ENCODE measurements around the gene SIRT2. TPM values are rescaled to one million over a fixed set of nuclear protein-coding genes. Genes with fewer than 3 reads are reported as not detected.
A peak's percentile ranks its signal among the peaks of the same experiment; 100 is the strongest.

SIRT2 gene
- polyA plus RNA-seq, 3 donors: 57.5 to 65.9 (median 64.3) TPM

DNA sequence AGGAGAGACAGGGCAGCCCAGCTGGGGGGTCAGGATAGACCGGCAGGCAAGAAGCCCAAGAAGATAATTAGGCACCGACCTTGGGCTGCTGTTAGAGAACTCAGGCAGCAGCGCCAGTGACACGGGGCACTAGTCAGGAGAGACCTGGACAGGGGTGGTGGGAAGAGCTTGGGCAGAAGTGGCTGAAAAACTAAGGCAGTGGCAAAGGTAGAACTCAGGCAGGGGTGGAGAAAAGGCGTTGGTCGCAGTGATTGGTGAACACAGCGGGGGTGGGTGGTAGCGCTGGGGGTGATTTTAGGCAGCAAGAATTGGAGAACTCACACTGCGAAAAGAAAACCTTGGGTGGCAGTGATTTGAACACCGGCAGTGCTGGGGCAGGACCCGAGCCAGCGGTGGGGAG, 8.3 kb upstream of the SIRT2 start:
- Histone ChIP-seq H3K36me3 (replicated peaks in 1 of 2; ENCODE audit: control insufficient read depth in 1 of 2, insufficient read depth in 2 of 2, low read length in 2 of 2) (peaks cover 42 to 45% of the 10 kb centered on the region in 2 donors), H3K4me3 (replicated peaks in 1 of 3; ENCODE audit: low read depth in 2 of 3, low read length in 3 of 3) (no peak overlapping the region), H3K9me3 (replicated peaks in 1 of 2; ENCODE audit: control insufficient read depth in 1 of 2, insufficient read depth in 1 of 2, low read length in 2 of 2) (no peaks in the 10 kb centered on the region), H3K27ac (ENCODE audit: low read depth in 1 of 2, low read length in 2 of 2) (no peak overlapping the region), H2AFZ (ENCODE audit: insufficient read depth, low read depth, low read length, poor library complexity, severe bottlenecking) (no peak overlapping the region), H4K20me1 (ENCODE audit: insufficient read depth, low read length) (no peaks in the 10 kb centered on the region), H3K4me1 (ENCODE audit: control insufficient read depth in 1 of 2, insufficient read depth in 2 of 2, low read length in 2 of 2) (no peaks in the 10 kb centered on the region), H3K27me3 (ENCODE audit: control insufficient read depth in 2 of 2, insufficient read depth in 2 of 2, low read length in 2 of 2) (no peaks in the 10 kb centered on the region), H3K79me2 (ENCODE audit: insufficient read depth, low read length) (peaks cover 3% of the 10 kb centered on the region), H3K4me2 (replicated peaks; ENCODE audit: extremely low read depth, low read length, poor library complexity, severe bottlenecking) (no peak overlapping the region), H3K9ac (ENCODE audit: insufficient read depth, low read length, poor library complexity, severe bottlenecking) (no peak overlapping the region)
- Mint-ChIP-seq H3K4me3 (no peak overlapping the region), H3K27ac (peak overlapping the region in 2 of 7 donors; percentile 42 to 76), H3K9me3 (peaks cover 0 to 5% (median 0%) of the 10 kb centered on the region in 7 donors), H3K36me3 (peaks cover 43 to 58% of the 10 kb centered on the region in 2 donors), H3K4me1 (no peaks in the 10 kb centered on the region), H3K27me3 (ENCODE audit: low read depth in 3 of 3) (peaks cover 0 to 6% (median 0%) of the 10 kb centered on the region in 3 donors)
- intact Hi-C loops (cut with micrococcal nuclease): no loop called here
- WGBS (ENCODE audit: insufficient coverage): 95% methylated on average over 12 of the region's 12 CpGs
- TF ChIP-seq, protein P1, sequence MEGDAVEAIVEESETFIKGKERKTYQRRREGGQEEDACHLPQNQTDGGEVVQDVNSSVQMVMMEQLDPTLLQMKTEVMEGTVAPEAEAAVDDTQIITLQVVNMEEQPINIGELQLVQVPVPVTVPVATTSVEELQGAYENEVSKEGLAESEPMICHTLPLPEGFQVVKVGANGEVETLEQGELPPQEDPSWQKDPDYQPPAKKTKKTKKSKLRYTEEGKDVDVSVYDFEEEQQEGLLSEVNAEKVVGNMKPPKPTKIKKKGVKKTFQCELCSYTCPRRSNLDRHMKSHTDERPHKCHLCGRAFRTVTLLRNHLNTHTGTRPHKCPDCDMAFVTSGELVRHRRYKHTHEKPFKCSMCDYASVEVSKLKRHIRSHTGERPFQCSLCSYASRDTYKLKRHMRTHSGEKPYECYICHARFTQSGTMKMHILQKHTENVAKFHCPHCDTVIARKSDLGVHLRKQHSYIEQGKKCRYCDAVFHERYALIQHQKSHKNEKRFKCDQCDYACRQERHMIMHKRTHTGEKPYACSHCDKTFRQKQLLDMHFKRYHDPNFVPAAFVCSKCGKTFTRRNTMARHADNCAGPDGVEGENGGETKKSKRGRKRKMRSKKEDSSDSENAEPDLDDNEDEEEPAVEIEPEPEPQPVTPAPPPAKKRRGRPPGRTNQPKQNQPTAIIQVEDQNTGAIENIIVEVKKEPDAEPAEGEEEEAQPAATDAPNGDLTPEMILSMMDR (IDR thresholded peaks at IDR 0.05): no peak
- no peak for DNase-seq

- Histone ChIP-seq H2AFZ (ENCODE audit: insufficient read depth, low read depth, low read length, poor library complexity, severe bottlenecking) (no peak overlapping the region), H3K9ac (ENCODE audit: insufficient read depth, low read length, poor library complexity, severe bottlenecking) (no peak overlapping the region), H3K4me1 (ENCODE audit: control insufficient read depth in 1 of 2, insufficient read depth in 2 of 2, low read length in 2 of 2) (no peaks in the 10 kb centered on the region), H3K4me2 (replicated peaks; ENCODE audit: extremely low read depth, low read length, poor library complexity, severe bottlenecking) (no peak overlapping the region), H3K27ac (ENCODE audit: low read depth in 1 of 2, low read length in 2 of 2) (no peak overlapping the region), H4K20me1 (ENCODE audit: insufficient read depth, low read length) (no peaks in the 10 kb centered on the region), H3K79me2 (ENCODE audit: insufficient read depth, low read length) (peaks cover 7% of the 10 kb centered on the region), H3K4me3 (replicated peaks in 1 of 3; ENCODE audit: low read depth in 2 of 3, low read length in 3 of 3) (no peak overlapping the region), H3K9me3 (replicated peaks in 1 of 2; ENCODE audit: control insufficient read depth in 1 of 2, insufficient read depth in 1 of 2, low read length in 2 of 2) (no peaks in the 10 kb centered on the region), H3K27me3 (ENCODE audit: control insufficient read depth in 2 of 2, insufficient read depth in 2 of 2, low read length in 2 of 2) (no peaks in the 10 kb centered on the region), H3K36me3 (replicated peaks in 1 of 2; ENCODE audit: control insufficient read depth in 1 of 2, insufficient read depth in 2 of 2, low read length in 2 of 2) (peaks cover 42 to 45% of the 10 kb centered on the region in 2 donors)
- H3K4me3 Mint-ChIP-seq: no peak overlapping the region
- DNase-seq: no peak
- H3K27ac Mint-ChIP-seq: peak overlapping the region in 1 of 7 donors; percentile 31
- WGBS (ENCODE audit: insufficient coverage): 98% methylated on average over 24 of the region's 29 CpGs
- peaks cover 0 to 5% (median 0%) of the 10 kb centered on the region in 7 donors for H3K9me3 Mint-ChIP-seq
- intact Hi-C loops (cut with micrococcal nuclease): no loop called here
- peaks cover 0 to 4% (median 0%) of the 10 kb centered on the region in 3 donors for H3K27me3 Mint-ChIP-seq (ENCODE audit: low read depth in 3 of 3)
- peaks cover 43 to 58% of the 10 kb centered on the region in 2 donors for H3K36me3 Mint-ChIP-seq
- no peaks in the 10 kb centered on the region for H3K4me1 Mint-ChIP-seq
- TF ChIP-seq, protein P1 (IDR thresholded peaks at IDR 0.05): no peak
Measured at GRCh38 chr19:38907227-38907626, 7.8 kb upstream of the SIRT2 start.
